H7 (cell line): ENCODE results near the gene SPO11. TPM values are rescaled to one million over a fixed set of nuclear protein-coding genes. Genes with fewer than 3 reads are reported as not detected.

Experiments
- DNase-seq: peaks from one replicate; pipeline ENCODE4 v3.0.0; 2012
- H3K27me3 ChIP-seq: 2 replicates; pipeline ENCODE4 v1.6.0; 2011; ENCODE audit warnings: mild to moderate bottlenecking, low read length; ENCODE audit not compliant: control insufficient read depth, insufficient read depth
- H3K36me3 ChIP-seq: replicated peaks from 2 replicates; pipeline ENCODE4 v1.5.1; 2011; ENCODE audit warnings: low read length; ENCODE audit not compliant: control insufficient read depth, insufficient read depth
- H3K4me3 ChIP-seq: 2 replicates; pipeline ENCODE4 v1.5.1; 2011; ENCODE audit warnings: low read depth, mild to moderate bottlenecking, control low read depth, low read length, moderate library complexity; ENCODE audit not compliant: insufficient read depth
- total RNA-seq: library from RNA; depleted of rRNA; stranded (reverse); fragments of >200 nt; shearing (Covaris generic); gene quantifications from 2 replicates; pipeline ENCODE4 v1.2.3, GENCODE V29; 2014

SPO11 gene
- total RNA-seq, 1 experiment from 2014 or later: not detected

GRCh38 chr20:57372157-57372556 is 42.6 kb downstream of the SPO11 start:
- H3K27me3 ChIP-seq: no peaks in the 10 kb centered on the region
- H3K36me3 ChIP-seq: peaks cover 46% of the 10 kb centered on the region
- no peak for DNase-seq
- no peak overlapping the region for H3K4me3 ChIP-seq

- H3K4me3 ChIP-seq: no peak overlapping the region
- DNase-seq: no peak
- H3K36me3 ChIP-seq: peaks cover 47% of the 10 kb centered on the region
- no peaks in the 10 kb centered on the region for H3K27me3 ChIP-seq
Observed at GRCh38 chr20:57372581-57373350, 43.2 kb downstream of the SPO11 start.

- H3K27me3 ChIP-seq: no peaks in the 10 kb centered on the region
- peak; percentile 45 for DNase-seq
- H3K4me3 ChIP-seq: no peak overlapping the region
- H3K36me3 ChIP-seq: peaks cover 45% of the 10 kb centered on the region
Observed at GRCh38 chr20:57374343-57374930, 44.8 kb downstream of the SPO11 start.

- Histone ChIP-seq H3K4me3 (no peak overlapping the region), H3K27me3 (no peaks in the 10 kb centered on the region), H3K36me3 (peaks cover 39% of the 10 kb centered on the region)
- no peak for DNase-seq
Observed at GRCh38 chr20:57374931-57375651, 45.5 kb downstream of the SPO11 start.

GRCh38 chr20:57375652-57376230 is 46.1 kb downstream of the SPO11 start:
- Histone ChIP-seq H3K36me3 (peaks cover 35% of the 10 kb centered on the region), H3K27me3 (no peaks in the 10 kb centered on the region), H3K4me3 (no peak overlapping the region)
- no peak for DNase-seq

GRCh38 chr20:57377350-57377749 is 47.7 kb downstream of the SPO11 start:
- Histone ChIP-seq H3K27me3 (no peaks in the 10 kb centered on the region), H3K4me3 (no peak overlapping the region), H3K36me3 (peaks cover 26% of the 10 kb centered on the region)
- no peak for DNase-seq

- Histone ChIP-seq H3K4me3 (no peak overlapping the region), H3K27me3 (no peaks in the 10 kb centered on the region), H3K36me3 (peaks cover 25% of the 10 kb centered on the region)
- DNase-seq: no peak
Observed at GRCh38 chr20:57378107-57378506, 48.5 kb downstream of the SPO11 start.

- H3K4me3 ChIP-seq: no peak overlapping the region
- peaks cover 22% of the 10 kb centered on the region for H3K36me3 ChIP-seq
- H3K27me3 ChIP-seq: no peaks in the 10 kb centered on the region
- DNase-seq: no peak
Observed at GRCh38 chr20:57378646-57379262, 49.2 kb downstream of the SPO11 start.

- Histone ChIP-seq H3K27me3 (no peaks in the 10 kb centered on the region), H3K36me3 (peaks cover 20% of the 10 kb centered on the region), H3K4me3 (no peak overlapping the region)
- DNase-seq: no peak
Observed at GRCh38 chr20:57379263-57379647, 49.7 kb downstream of the SPO11 start.

- no peak for DNase-seq
- Histone ChIP-seq H3K4me3 (no peak overlapping the region), H3K36me3 (peaks cover 13% of the 10 kb centered on the region), H3K27me3 (no peaks in the 10 kb centered on the region)
Observed at GRCh38 chr20:57380081-57380750, 50.6 kb downstream of the SPO11 start.

GRCh38 chr20:57381596-57382503 is 52.2 kb downstream of the SPO11 start:
- DNase-seq: peak; percentile 90
- H3K4me3 ChIP-seq: no peak overlapping the region
- peaks cover 7% of the 10 kb centered on the region for H3K36me3 ChIP-seq
- H3K27me3 ChIP-seq: no peaks in the 10 kb centered on the region

GRCh38 chr20:57382516-57382915 is 52.9 kb downstream of the SPO11 start:
- Histone ChIP-seq H3K27me3 (no peaks in the 10 kb centered on the region), H3K36me3 (peaks cover 4% of the 10 kb centered on the region), H3K4me3 (no peak overlapping the region)
- DNase-seq: no peak
